HG03108 (cell line): ENCODE results near the gene OR10G7.
"Not testable (repeated sequence)": the region's sequence is repeated elsewhere in the genome, so short reads cannot be mapped to it uniquely, and the experiment has no call there.

Experiments used
- ATAC-seq: cut with Tn5 transposase; IDR thresholded peaks from one replicate; pipeline ENCODE4 v1.9.1; 2021; ENCODE audit warnings: moderate library complexity; ENCODE audit not compliant: unreplicated experiment

Gene OR10G7

DNA sequence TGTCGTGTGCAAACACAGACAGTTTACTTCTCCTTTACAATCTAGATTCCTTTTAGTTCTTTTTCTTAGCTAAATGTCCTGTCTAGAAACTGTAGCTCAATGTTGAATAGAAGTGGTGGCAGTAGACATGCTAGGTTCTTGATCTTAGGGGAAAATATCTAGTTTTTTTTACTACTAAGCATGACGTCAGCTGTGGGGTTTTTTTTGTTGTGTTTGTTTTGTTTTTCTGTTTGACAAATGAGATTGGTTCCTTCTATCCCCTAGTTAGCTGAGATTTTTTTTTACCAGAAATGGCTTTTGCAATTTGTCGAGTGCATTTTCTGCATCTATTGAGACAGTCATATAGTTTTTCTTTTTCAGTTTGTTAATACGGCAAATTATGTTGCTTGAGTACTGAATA, 2.3 kb upstream of the OR10G7 start:
- no peak for ATAC-seq

- no peak for ATAC-seq
Observed at GRCh38 chr11:124039557-124039956, 1.6 kb downstream of the OR10G7 start.

GRCh38 chr11:124036666-124037065, 4.5 kb downstream of the OR10G7 start:
- ATAC-seq, result no peak

GRCh38 chr11:124026498-124026897, 14.6 kb downstream of the OR10G7 start, which contains the start of gene OR10G8:
Gene OR10G8 (plus strand): TSS chr11:124026798. CDS start chr11:124029623, 2,825 bp downstream.
- ATAC-seq, result no peak

GRCh38 chr11:124015837-124016236, 25.3 kb downstream of the OR10G7 start:
- ATAC-seq, result not testable (repeated sequence)

DNA sequence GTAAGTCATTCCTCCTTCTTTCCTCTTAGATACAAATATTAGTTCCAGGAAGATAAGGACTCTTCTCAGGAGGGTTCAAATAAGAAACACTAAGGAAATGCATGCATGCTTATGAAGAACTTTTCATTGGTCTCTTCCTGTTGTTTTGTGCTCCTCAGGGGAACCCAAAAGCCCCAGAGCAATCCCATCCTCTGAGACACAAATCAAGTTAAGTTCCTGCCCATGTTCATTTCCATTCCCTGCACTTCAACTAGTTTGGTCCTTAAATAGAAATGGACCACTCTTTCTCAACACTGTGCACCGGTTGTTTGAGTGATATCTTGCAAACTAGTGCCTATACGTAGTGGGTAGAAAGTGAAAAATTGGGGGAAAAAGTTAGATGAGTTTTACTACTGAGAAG, 28.4 kb downstream of the OR10G7 start, which contains the start of gene OR10G4:
Gene OR10G4, plus strand, starts transcription at position 301 of the 400 bp plus-strand sequence. CDS start 2,578 bp downstream, outside the sequence.
- no peak for ATAC-seq

GRCh38 chr11:123995119-123995518, 46.0 kb downstream of the OR10G7 start, which contains the start of gene OR10G6:
Gene OR10G6 (minus strand): TSS chr11:123995161. CDS start chr11:123995161, 0 bp downstream.
- no peak for ATAC-seq
